ENCODE measurements around the gene GOLT1A.

Gene GOLT1A

DNA sequence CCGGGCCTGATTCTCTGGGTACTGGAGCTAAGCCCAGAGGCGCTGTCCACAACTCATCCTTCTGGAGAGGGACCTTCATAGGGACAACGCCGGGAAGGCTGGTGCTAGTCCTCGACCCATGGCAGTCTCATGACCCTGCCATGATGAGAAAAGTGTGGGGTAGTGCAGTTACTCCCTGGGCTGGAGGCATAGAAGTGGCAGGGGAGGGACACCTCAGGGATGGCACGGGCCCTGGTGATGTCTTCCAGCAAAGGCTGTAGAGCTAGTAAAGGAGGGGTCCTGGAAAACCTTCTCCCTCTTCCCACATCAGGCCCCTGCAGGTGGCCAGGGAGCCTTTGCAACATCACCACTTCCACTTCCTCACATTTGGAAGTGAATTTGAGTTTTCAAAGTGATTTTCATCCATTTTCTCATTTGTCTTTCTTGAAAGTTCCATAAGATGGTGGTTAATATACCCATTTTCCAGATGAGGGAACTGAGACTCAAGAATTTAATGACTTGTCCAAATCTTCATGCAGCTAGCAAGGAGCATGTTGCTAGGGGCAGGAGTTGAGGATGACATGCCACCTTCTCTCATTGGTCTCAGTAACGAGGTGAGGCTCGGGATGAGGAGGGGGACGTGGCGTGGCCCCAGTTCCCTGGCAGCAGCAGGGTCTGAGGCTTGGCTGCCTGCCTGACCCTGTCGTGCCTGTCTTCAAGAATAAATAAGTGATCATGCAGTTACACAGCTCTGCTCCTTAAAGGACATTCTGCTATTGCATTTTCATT, 3.3 kb upstream of the GOLT1A start:
- no peak for FAIRE-seq

DNA sequence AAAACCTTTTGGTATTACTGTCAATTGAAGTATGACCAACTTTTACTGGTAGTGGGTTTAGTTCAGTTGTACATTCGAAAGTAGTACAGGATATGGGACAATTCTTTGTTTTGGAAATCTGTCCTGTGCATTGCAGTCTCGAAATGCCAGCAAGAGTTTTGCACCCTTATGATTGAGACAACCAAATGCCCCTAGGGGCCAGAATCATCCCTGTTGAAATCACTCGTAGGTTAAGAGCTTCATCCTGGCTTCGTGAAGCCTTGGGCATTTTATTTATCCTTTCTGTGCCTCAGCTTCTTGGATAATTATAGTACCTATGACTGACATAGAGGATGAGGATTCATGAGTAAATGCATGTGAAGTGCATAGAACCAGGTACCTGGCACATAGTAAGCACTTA, 2.4 kb upstream of the GOLT1A start:
- FAIRE-seq, result no peak

DNA sequence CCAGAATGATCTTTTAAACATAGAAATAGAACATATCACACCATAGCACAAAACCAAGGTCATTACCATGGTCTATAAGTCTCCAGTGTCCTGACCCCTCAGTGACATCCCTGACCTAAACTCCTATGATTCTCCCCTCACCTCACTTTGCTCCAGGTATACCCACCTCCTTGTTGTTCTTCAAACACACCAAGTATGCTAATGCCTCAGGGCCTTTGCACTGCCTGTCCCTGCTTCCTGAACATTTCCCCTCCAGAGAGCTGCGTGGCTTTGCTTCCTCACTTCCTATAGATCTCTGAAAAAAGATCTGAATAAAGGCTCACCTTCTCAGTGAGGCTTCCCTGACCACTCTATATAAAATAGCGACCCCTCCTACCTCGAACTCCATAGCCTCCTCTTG, 1.1 kb downstream of the GOLT1A start:
- no peak for FAIRE-seq

DNA sequence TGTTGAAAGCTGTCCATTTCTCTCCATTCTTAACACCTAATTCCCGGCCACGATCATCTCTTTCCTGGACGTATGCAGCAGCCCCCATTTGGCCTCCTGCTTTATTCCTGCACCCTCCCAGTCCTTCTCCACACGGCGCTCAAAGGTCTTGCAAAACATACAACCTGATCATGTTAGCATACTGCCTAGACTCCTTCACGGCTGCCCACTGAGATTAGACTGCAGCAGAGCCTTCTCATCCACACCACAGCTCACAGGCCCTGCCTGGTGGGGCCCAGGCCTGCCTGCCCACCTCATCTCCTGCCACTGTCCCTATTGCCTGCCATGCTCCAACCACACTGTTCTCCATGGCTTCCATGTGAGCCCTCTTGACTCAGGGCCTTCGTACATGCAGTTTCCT, 2.7 kb downstream of the GOLT1A start:
- no peak for FAIRE-seq

DNA sequence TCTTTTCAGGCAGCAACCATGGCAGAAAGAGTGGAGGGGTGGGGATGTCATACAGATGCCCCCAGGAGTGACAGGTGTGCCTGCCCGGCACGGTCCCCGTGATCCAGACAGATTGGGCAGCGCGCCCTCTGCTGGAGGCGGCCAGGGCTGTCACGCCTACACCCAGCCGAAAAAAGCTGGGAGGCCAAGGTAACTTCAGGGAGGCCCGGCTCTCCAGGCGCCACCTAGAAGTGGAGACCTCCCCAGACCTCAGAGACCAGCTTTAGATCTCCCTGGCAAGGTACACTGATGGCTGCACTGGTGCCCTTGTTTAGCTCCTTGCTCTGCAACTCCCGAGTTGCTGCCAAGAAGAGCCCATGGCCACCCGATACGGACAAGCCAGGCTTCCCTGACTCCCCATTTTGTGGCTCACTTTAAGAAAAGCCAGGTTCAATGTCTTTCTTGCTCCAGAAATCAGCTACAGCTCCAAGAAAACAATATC, 6.6 kb downstream of the GOLT1A start:
- FAIRE-seq, result no peak

DNA sequence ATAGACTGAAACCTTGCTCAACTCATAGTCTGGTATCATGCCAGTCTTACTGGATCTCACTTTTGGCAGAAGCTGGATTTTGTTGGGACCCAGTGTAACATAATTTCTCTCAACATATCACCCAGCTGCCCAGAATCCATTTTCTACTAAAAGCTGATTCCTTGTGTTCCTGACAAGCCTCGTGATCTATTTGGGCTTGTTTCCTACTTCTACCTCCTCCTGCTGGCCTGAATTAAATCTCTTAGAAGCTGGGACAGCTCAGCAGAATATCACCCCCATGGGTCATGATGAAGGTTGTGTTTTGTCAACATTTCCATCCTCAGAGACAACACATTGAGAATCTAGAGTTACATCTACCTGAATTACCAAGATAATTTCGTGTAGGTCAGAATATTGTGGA, 7.7 kb downstream of the GOLT1A start:
- no peak for FAIRE-seq

DNA sequence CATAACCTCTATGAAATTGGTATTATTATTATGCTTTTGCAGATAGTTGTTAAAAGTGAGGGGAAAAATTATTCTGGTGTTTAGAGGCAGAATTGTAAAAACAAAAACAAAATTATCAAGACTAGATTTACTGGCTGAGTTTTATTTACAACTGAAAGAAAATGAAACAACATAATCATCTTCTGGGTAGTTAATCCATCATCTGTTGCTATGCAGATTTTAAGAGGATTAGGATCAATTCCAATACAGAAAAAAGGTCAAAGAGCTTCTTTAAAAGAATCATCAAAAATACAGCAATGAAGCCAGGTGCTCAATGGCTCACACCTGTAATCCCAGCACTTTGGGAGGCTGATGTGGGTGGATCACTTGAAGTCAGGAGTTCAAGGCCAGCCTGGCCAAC, 8.3 kb downstream of the GOLT1A start:
- FAIRE-seq, result no peak

DNA sequence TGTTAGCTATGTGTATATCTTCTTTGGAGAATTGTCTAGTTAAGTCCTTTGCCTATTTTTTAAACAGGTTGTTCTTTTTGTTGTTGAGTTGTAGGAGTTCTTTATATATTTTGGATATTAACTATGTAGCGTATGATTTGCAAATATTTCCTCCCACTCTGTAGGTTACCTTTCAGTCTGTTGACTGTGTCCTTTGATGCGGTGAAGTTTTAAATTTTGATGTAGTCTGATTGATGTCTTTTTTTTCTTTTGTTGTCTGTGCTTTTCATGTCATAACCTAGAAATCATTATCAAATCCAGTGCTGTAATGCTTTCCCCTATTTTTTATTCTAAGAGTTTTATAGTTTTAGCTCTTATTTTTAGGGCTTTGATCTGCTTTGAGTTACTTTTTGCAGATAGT, 8.8 kb downstream of the GOLT1A start:
- no peak for FAIRE-seq

DNA sequence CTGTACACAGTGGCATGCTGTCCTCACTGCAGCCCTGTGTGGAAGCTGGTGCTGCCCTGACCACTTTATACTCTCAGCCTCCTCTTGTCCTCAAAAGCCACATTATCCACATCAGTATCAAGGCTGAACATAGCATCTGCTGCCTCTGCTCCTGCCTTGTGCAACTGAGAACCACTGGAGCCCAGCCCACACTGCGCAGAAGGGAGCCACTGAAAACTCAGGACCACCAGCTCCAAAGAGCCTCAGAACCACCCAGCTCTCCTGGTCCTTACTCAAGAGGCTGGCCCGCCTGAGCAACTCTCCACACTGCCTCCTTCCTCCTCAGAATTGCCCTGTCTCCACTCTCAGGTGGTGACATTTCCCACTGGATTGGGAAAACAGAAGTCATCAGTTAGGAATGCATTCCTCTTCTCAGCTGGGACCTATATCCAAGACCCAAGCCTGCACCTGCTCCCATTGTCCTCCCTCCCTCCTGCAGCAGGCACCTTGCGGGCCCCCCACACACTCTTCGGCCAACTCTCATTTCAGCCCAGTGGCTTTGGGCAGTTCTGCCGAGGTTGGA, 10.5 kb downstream of the GOLT1A start:
- no peak for FAIRE-seq

DNA sequence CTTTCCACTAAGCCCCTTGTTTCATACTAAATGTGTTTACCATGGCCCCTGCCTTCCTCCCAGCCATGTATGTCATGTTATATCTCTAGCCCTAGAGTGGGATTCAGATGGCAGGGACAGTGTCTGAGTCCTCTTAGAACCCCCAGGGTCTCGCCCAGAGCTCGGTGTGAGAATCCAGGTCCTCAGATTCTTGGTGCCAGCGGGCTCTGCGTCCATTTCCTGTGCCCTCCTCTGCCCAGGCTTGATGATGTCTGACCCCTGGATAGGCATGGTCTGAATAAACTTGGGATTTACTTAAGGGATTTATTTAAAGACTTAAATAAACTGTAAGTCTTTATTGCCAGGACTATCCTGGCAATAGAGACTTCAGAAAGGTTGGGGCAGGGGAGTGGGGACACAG, 11.3 kb downstream of the GOLT1A start:
- FAIRE-seq, result no peak

DNA sequence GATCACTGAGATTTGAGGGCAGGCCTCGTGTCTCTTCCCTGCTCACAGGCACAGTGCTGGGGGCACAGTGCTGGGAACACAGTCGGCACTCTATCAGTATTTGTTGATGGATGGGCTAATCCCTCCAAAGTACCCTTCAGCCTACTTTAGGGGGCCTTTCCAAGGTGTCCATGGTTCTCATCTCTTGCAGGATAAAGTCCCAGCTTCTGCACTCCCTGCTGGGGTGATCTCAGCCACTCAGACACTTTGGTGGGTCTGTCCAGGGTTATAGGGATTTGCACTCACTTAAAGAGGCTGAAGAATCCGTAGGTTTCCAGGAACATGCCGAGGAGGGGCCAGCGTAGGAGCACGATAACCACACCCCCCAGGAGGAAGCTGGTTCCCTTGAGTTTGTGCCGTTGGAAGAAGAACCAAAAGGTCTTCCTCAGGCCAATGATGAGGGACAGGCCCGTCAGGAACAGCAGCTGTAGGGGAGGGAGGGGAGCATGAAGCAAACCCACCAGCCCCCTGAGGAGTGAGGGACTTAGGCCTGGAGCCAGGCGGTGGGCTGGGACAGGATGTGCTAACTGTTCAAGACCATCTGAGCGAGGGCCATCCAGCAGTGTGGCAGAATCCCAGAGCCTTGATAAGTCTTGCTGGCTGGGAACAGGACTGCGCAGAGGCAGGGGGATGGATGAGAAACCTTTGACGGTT, 12.3 kb downstream of the GOLT1A start:
- no peak for FAIRE-seq

DNA sequence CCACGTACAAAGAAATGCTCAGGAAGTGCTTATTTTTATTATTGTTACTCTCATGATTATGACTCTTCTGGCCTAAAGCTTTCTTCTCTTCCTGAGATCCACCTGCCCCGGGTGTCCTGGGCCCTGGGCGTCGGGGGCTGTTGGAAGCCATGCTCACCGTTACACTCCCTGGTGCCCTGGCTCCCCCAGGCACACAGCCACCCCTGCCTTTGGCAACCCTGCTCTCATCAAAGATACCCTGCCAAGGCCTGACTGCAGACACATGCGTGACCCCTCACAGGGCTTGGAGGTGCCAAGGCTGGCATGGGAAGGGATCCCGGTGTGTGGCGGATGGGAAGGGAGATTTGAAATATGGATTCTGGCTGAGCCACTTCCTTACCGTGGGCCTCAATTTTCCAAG, 14.2 kb downstream of the GOLT1A start:
- FAIRE-seq, result no peak

DNA sequence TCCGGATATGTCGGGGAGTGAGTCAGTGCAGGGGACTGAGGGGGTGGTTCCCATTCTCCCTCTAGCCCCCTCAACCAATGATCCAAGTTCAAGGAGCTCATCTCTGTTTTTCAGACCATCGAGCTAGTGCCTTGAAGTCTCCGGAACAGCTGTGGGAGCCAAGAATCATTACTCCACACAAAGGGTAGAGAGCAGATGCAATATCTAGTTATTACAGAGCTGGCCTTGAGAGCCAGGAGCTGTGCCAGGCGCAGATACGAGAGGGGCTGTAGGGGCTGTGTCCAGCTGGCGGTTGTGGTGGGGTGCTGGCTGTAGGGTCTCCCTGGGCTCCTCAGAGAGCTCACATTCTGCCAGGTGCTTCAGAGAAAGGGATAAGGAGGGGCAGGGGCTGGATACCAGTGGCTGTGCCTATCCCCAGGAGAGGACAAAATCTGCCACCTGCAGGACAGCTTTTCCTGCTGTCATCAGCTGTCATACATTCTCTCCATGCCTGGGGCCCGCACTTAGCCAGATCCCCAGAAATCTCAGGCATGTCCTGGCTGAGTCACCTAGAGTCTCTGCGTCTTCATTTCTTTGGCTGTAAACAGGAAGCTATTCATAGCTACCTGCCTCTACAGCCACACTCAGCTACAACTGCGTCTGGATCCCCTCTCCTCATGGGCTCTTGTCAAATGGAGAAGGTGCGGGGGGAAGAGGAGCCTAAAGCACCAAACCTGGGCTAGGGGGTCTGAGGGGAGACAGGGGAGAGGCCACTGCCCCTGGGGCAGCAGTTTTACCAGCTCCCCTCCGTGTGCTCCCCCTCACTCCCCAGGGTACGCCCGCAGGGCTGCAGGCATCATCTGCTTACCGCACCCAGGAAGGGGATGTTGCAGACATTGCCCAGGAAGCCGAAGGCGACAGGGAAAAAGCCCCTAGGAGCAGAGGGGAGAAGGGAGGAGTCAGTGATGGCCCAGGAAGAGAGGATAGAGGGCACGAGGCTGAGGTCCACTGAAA, 15.1 kb downstream of the GOLT1A start:
- no peak for FAIRE-seq

DNA sequence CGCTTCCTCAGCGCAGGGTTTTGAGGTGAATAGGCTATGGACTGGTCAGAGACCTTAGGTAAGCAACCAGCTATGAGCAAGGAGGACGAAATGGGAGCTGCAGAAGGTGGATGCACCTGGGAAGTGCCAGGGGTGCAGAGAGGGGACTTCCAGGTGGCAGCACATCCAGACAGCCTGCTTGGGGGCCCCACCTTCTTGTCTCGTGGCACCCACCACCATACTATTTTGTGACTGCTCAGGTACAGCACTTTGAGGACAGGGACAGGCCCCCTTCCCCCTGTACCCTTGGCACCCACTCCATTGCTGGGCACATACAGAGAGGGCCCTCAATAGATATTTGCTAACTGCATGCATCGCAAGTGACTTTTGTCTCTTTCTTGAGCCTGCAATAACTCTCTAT, 16.7 kb downstream of the GOLT1A start:
- no peak for FAIRE-seq

DNA sequence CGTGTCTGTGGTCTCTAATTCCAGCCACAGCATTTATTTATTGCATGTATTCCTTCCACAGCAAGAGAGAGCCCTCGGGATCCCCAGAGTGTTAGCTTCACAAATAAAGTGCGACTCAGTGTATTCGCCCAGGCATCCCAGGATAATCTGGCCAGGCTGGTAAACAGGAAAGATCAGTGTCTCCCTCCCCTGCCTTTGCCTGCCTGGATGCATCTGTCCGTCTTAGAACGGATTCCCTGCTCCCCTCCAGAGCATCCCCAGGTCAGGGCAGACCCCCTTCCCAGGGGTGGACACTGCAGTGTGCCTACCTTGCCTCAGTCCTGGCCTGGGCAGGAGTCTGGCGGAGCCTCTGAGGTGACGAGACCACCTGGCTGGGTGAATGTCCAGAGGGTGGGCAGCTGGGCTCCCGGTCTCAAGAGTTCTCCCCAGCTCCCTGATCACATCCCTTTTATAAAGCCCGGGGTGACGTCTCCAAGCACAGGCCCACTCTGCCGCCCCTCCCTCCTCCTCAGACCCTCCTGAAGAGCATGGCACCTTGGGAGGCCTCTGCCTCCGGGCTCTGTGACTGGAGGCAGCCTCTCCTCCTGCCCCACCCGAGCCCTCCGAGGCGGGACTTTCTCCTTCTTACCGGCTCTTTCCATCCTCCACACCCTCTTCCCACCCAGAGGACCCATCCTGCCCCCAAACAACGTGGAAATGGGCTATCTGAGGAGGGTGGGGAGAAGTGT, 17.6 kb downstream of the GOLT1A start, which contains the start of gene KISS1:
TSS of gene KISS1 (minus strand) at position 424 of the 728 bp plus-strand sequence. CDS start 3,615 bp downstream, outside the sequence.
- FAIRE-seq, result no peak

DNA sequence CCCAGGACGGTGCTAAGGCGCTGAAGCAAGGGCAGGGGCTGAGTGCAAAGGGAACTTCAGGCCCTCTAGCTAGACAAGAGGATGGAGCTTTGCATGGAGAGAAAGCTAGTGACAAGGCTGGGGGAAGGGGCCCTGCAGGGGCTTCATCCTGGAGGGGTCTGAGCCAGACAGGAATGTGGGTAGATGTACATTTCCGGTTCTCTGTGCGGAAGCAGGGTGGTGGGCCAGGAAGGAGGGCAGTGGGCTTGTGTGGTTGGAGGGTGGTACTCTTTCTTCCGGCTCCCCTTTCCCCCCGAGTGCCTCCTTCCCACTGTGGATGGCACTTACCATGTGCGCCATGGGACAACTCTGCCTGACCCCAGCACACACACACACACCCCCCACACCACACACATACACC, 19.0 kb downstream of the GOLT1A start:
- no peak for FAIRE-seq

DNA sequence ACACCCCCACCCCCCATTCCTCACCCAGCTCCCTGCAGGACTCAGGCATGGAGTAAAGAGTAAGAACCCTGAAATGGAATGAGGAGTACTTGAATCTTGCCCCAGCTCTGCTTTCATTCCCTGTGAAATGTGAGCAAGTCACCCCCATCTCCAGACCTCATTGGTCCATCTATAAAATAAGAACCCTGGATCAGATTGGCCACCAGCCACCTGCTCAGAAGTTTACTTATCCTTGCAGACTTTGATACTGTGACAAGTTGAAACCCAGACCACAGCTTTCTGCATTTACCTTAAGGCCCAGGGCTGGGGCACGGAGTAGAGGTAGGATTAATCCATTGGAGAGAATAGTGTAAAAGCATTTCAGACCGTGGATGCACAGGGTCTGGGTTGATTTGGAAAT, 19.7 kb downstream of the GOLT1A start:
- FAIRE-seq, result no peak

DNA sequence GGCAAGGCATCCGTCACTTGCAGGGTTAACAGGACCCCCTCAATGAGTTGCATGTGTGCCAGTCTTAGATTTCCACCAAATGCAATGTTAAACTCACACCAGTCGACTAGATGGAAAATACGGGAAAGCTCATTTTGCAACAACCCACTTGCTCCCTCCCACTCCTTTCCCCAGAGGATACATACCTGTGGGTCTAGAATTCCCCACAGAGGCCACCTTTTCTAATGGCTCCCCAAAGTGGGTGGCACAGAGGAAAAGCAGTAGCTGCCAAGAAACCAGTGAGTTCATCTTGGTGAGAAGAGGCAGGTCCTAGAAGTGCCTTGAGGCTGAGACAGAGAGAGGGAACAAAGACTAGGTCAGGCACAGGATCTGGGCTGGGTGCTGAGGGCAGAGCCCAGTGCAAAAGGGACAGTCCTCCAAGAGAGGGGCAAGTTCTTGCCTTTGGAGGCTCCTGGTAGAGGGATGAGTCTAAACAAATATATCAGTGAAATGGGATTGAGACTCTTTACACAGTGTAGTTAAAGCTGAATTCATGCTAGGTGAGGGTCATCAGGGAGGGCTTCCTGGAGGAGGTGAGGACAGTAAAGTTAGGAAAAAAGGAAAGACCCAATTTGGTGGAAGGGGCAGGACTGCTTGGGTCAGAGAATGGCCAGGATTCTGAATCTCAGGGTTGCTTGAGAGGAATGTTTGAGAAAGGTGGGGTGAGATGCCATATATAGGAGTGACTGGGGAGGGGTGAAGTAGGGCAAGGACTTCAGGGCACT, 21.0 kb downstream of the GOLT1A start:
- FAIRE-seq, result no peak

DNA sequence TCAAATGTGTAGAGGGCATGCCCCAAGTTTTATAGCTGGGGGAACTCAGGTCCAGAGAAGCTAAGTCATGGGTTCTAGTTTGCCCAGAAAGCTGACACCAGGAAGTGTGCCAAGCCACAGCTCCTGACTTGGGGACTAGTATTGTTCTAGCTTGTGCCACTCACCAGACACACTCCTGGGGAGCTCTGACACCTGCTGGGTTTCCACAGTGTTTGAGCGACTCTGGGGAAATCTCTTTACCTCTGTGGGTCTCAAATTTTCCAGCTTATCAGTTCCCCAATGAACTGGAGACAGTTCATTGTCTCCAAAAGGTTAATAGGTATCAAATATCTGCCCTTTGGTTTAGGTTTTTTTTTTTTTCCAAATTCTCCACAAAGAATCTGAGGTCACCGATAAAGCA, 21.7 kb downstream of the GOLT1A start:
- FAIRE-seq, result no peak

DNA sequence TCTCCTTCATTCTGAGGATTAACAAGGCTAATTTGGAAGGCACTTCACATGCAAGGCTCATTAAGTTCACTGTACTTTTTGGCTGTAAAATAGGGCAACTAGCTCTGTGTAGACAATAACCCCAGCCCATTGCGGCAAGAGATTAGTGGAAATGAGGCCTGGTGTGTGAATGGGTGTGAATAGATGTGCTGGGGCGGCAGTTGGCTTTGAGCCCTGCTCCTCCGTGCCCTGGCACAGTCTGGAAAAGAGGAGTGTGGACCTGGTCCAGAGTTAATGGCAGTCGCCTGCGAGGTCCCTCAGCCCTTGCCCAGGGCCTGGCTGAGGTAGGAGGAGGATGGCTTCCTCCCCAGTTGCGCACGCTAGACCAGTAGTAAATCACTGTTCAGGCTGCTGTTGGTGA, 22.3 kb downstream of the GOLT1A start:
- no peak for FAIRE-seq

Data from endometrium (tissue), 2 donors.